CD4-positive, alpha-beta memory T cell (primary cell): ENCODE results near the gene HNRNPC. TPM values are rescaled to one million over a fixed set of nuclear protein-coding genes. Genes with fewer than 3 reads are reported as not detected.
A peak's percentile ranks its signal among the peaks of the same experiment; 100 is the strongest.

ENCODE experiments used
- CTCF ChIA-PET: fragments of 350-600 bp; sonication (Branson Sonifier 250); formaldehyde crosslinking; loops from one replicate; lab custom pipeline; 2021; ENCODE audit warnings: inconsistent platforms; ENCODE audit not compliant: partially characterized antibody; lab: Charles Lee
- POLR2A ChIA-PET: fragments of 350-600 bp; sonication (Branson Sonifier 250); formaldehyde crosslinking; loops from one replicate; lab custom pipeline; 2021; ENCODE audit not compliant: partially characterized antibody; lab: Charles Lee
- DNase-seq, 5 donors: peaks; one replicate each; pipeline versions ENCODE4 v3.0.0 to v3.0.0-alpha.2; 2020 to 2022; ENCODE audit warnings: mixed read lengths in 1 of 5
- H3K27ac ChIP-seq: one replicate; pipeline ENCODE4 v1.7.0; 2013; ENCODE audit warnings: low read depth, low read length
- H3K27me3 ChIP-seq: 2 replicates; pipeline ENCODE4 v1.7.0; 2013; ENCODE audit warnings: mild to moderate bottlenecking, low read length, moderate library complexity; ENCODE audit not compliant: insufficient read depth
- H3K36me3 ChIP-seq: 2 replicates; pipeline ENCODE4 v1.7.0; 2013; ENCODE audit warnings: mild to moderate bottlenecking, low read length, moderate library complexity; ENCODE audit not compliant: insufficient read depth
- H3K4me1 ChIP-seq: 2 replicates; pipeline ENCODE4 v1.7.0; 2013; ENCODE audit warnings: mild to moderate bottlenecking, low read length, moderate library complexity; ENCODE audit not compliant: insufficient read depth
- H3K4me3 ChIP-seq, 2 donors: one replicate each; pipeline ENCODE4 v1.7.0; 2013; ENCODE audit warnings: low read length in 2 of 2, mild to moderate bottlenecking in 1 of 2
- H3K9me3 ChIP-seq, 2 donors: one replicate each; pipeline ENCODE4 v1.7.0; 2013; ENCODE audit warnings: low read length in 2 of 2, control low read depth in 1 of 2; ENCODE audit not compliant: control insufficient read depth in 1 of 2
- H3K27ac Mint-ChIP-seq, 7 donors: one replicate each; pipeline ENCODE4 v1.8.0; 2020 to 2021; ENCODE audit warnings: mixed read lengths in 7 of 7, mild to moderate bottlenecking in 6 of 7, inconsistent platforms in 3 of 7, moderate library complexity in 3 of 7
- H3K27me3 Mint-ChIP-seq, 2 donors: one replicate each; pipeline ENCODE4 v1.8.0; 2020 to 2021; ENCODE audit warnings: mixed read lengths in 2 of 2
- H3K36me3 Mint-ChIP-seq, 2 donors: one replicate each; pipeline ENCODE4 v1.8.0; 2020 to 2021; ENCODE audit warnings: mixed read lengths in 2 of 2, inconsistent platforms in 1 of 2, mild to moderate bottlenecking in 1 of 2
- H3K4me1 Mint-ChIP-seq, 4 donors: one replicate each; pipeline ENCODE4 v1.8.0; 2020 to 2021; ENCODE audit warnings: mixed read lengths in 4 of 4, mild to moderate bottlenecking in 1 of 4
- H3K4me3 Mint-ChIP-seq, 8 donors: one replicate each; pipeline ENCODE4 v1.8.0; 2020 to 2021; ENCODE audit warnings: mixed read lengths in 8 of 8, mild to moderate bottlenecking in 7 of 8, moderate library complexity in 6 of 8, inconsistent platforms in 3 of 8
- H3K9me3 Mint-ChIP-seq, 8 donors: one replicate each; pipeline ENCODE4 v1.8.0; 2020 to 2021; ENCODE audit warnings: mixed read lengths in 8 of 8, mild to moderate bottlenecking in 5 of 8, inconsistent platforms in 3 of 8, moderate library complexity in 1 of 8
- intact Hi-C: fragments of 100-400 bp; cut with micrococcal nuclease; formaldehyde crosslinking; loops from one replicate; pipeline ENCODE4 v1.15.1; 2023
- polyA plus RNA-seq, 2 donors: library from polyadenylated mRNA; unstranded; fragments of 300-500 nt; fragmentation: Illumina TruSeq; gene quantifications; one replicate each; pipeline ENCODE4 v1.2.3, GENCODE V29; 2021
- total RNA-seq, 2 experiments: library from RNA; stranded (reverse); gene quantifications; one replicate each; pipeline ENCODE4 v1.2.3, GENCODE V29; 2021

The HNRNPC gene
- total and polyA plus RNA-seq, 4 experiments from 2014 or later: 538 to 1,178 (median 622) TPM

DNA sequence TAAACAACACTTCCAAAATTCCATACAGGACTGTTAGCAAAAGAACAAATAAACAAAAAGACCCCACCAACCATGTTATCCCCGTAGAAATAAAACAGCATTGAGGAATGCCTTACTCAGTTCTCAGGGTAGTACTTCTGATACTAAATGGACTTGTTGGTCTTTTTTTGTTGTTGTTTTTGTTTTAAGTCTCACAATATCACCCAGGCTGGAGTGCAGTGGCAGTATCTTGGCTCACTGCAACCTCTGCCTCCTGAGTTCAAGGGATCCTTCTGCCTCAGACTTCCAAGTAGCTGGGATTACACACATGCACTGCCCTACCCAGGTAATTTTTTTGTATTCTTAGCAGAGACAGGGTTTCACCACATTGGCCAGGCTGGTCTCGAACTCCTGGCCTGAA is 17.1 kb downstream of the HNRNPC start:
- no peaks in the 10 kb centered on the region for H3K27me3 ChIP-seq
- Mint-ChIP-seq H3K27me3 (no peaks in the 10 kb centered on the region), H3K4me3 (peak overlapping the region in 5 of 8 donors; percentile 23 to 76 (median 44)), H3K9me3 (no peaks in the 10 kb centered on the region), H3K27ac (peak overlapping the region in 3 of 7 donors; percentile 65 to 79 (median 74)), H3K36me3 (peaks cover 57 to 77% of the 10 kb centered on the region in 2 donors), H3K4me1 (peaks cover 51 to 87% (median 67%) of the 10 kb centered on the region in 4 donors)
- H3K36me3 ChIP-seq: peaks cover 33% of the 10 kb centered on the region
- intact Hi-C loops: no loop called here
- no peak for DNase-seq
- POLR2A ChIA-PET: interaction anchor here (6.4 kb wide), 1 partner anchor 13 kb away, joined by 85 read pairs; no protein-coding TSS in a partner anchor
- peaks cover 85% of the 10 kb centered on the region for H3K4me1 ChIP-seq
- H3K4me3 ChIP-seq: no peak overlapping the region
- CTCF ChIA-PET: no interaction called here
- no peak overlapping the region for H3K27ac ChIP-seq
- H3K9me3 ChIP-seq: no peaks in the 10 kb centered on the region

DNA sequence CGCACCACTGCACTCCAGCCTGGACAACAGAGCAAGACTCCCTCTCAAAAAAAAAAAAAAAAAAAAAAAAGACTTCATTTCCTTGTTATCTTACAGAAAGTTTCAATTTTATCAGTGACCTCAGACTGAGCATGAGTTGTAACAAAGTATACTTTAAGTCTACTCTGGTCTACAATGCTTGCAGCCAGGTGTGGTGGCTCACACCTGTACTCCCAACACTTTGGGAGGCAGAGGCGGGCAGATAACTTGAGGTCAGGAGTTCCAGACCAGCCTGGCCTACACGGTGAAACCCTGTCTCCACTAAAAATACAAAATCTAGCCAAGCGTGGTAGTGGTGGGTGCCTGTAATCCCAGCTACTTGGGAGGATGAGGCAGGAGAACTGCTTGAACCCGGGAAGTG is 18.0 kb downstream of the HNRNPC start:
- no peaks in the 10 kb centered on the region for H3K27me3 ChIP-seq
- intact Hi-C loops: no loop called here
- H3K9me3 ChIP-seq: no peaks in the 10 kb centered on the region
- H3K4me3 ChIP-seq: no peak overlapping the region
- H3K9me3 Mint-ChIP-seq: no peaks in the 10 kb centered on the region
- H3K27ac ChIP-seq: no peak overlapping the region
- peaks cover 85% of the 10 kb centered on the region for H3K4me1 ChIP-seq
- H3K36me3 Mint-ChIP-seq: peaks cover 55 to 76% of the 10 kb centered on the region in 2 donors
- H3K27ac Mint-ChIP-seq: peak overlapping the region in 1 of 7 donors; percentile 79
- peak overlapping the region in 4 of 8 donors; percentile 20 to 56 (median 26) for H3K4me3 Mint-ChIP-seq
- H3K27me3 Mint-ChIP-seq: no peaks in the 10 kb centered on the region
- DNase-seq: no peak
- POLR2A ChIA-PET: no interaction called here
- peaks cover 32% of the 10 kb centered on the region for H3K36me3 ChIP-seq
- peaks cover 48 to 87% (median 66%) of the 10 kb centered on the region in 4 donors for H3K4me1 Mint-ChIP-seq
- CTCF ChIA-PET: no interaction called here

DNA sequence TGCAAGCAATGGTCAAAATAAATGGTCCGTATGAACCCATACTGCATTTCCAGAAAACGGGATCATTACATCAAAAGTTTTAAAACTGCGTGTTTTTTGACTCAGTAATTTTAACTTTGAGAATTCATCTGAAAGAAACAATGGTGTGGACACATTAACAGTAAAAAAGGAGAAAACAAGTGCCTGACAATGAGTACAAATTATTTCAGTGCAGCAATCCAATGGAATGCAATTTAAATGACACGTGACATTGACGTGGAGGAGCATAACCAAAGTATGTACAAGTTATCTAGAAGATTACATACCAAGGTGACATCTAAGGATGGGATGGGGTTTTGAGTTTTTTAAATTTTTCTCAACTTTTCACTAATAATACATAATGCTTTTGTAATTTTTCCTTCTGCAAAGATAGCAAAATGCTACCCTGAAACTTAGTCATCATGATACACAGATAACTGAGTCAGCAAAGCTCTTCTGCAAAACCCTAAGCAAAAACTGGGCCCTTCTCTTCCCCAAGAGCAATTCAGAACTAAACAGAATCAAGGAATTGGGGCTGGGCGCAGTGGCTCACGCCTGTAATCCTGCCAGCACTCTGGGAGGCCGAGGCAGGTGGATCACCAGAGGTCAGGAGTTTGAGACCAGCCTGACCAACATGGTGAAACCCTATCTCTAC is 20.4 kb downstream of the HNRNPC start:
- Histone ChIP-seq H3K4me3 (no peak overlapping the region), H3K27ac (no peak overlapping the region), H3K9me3 (no peaks in the 10 kb centered on the region), H3K36me3 (peaks cover 25% of the 10 kb centered on the region), H3K27me3 (no peaks in the 10 kb centered on the region), H3K4me1 (peaks cover 80% of the 10 kb centered on the region)
- ChIA-PET CTCF (no interaction called here), POLR2A (no interaction called here)
- H3K4me1 Mint-ChIP-seq: peaks cover 43 to 82% (median 62%) of the 10 kb centered on the region in 4 donors
- H3K27ac Mint-ChIP-seq: peak overlapping the region in 5 of 7 donors; percentile 3 to 79 (median 60)
- H3K4me3 Mint-ChIP-seq: peak overlapping the region in 4 of 8 donors; percentile 2 to 37 (median 28)
- no peak for DNase-seq
- intact Hi-C loops: no loop called here
- H3K27me3 Mint-ChIP-seq: no peaks in the 10 kb centered on the region
- peaks cover 55 to 75% of the 10 kb centered on the region in 2 donors for H3K36me3 Mint-ChIP-seq
- H3K9me3 Mint-ChIP-seq: no peaks in the 10 kb centered on the region

DNA sequence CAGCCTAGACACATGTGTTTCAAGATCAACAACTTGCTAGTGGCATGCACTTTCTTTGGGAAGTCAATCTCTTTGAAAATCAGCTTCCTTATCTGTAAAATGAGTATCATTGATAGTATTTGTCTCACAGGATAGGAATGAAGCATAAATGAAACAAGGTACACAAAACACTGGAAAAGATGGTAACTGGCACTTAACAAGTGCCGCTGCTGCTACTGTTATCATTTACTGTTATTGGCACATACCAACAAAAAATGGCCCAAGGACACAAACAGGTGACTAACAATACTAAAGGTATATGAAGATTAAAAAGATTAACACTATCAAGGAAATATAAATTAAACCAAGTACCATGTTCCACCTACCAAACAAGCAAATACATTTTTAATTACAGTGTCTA is 20.9 kb downstream of the HNRNPC start:
- Histone ChIP-seq H3K36me3 (peaks cover 28% of the 10 kb centered on the region), H3K9me3 (no peaks in the 10 kb centered on the region), H3K27me3 (no peaks in the 10 kb centered on the region), H3K4me1 (peaks cover 77% of the 10 kb centered on the region), H3K4me3 (no peak overlapping the region), H3K27ac (no peak overlapping the region)
- Mint-ChIP-seq H3K27me3 (no peaks in the 10 kb centered on the region), H3K27ac (peak overlapping the region in 5 of 7 donors; percentile 3 to 79 (median 44)), H3K4me1 (peaks cover 45 to 81% (median 59%) of the 10 kb centered on the region in 4 donors), H3K9me3 (no peaks in the 10 kb centered on the region), H3K36me3 (peaks cover 55 to 75% of the 10 kb centered on the region in 2 donors), H3K4me3 (peak overlapping the region in 6 of 8 donors; percentile 4 to 62 (median 26))
- intact Hi-C loops: no loop called here
- CTCF ChIA-PET: no interaction called here
- POLR2A ChIA-PET: interaction anchor here (2.1 kb wide), 1 partner anchor 16 kb away, joined by 7 read pairs; no protein-coding TSS in a partner anchor
- DNase-seq: no peak

DNA sequence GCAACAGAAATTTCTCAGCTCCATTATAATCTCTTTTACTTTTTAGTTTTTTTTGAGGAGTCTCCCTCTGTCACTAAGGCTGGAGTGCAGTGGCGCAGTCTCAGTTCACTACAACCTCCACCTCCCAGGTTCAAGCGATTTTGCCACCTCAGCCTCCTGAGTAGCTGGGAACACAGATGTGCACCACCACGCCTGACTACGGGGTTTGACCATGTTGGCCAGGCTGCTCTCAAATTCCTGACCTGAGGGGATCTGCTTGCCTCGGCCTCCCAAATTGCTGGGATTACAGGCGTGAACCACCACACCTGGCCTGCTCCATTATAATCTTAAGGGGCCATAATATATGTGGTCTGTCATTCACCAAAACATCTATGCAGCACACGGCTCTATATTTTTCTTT is 23.4 kb downstream of the HNRNPC start:
- H3K4me3 ChIP-seq: no peak overlapping the region
- H3K9me3 Mint-ChIP-seq: peaks cover 0 to 2% (median 0%) of the 10 kb centered on the region in 8 donors
- POLR2A ChIA-PET: interaction anchor here (0.6 to 1.5 kb wide), 3 partner anchors 8 to 188 kb away, joined by 3 to 5 read pairs (median 4); no protein-coding TSS in a partner anchor
- H3K27me3 Mint-ChIP-seq: no peaks in the 10 kb centered on the region
- H3K27ac Mint-ChIP-seq: peak overlapping the region in 4 of 7 donors; percentile 15 to 76 (median 50)
- H3K36me3 Mint-ChIP-seq: peaks cover 43 to 77% of the 10 kb centered on the region in 2 donors
- no peaks in the 10 kb centered on the region for H3K9me3 ChIP-seq
- H3K36me3 ChIP-seq: peaks cover 31% of the 10 kb centered on the region
- intact Hi-C loops: no loop called here
- DNase-seq: no peak
- peaks cover 81% of the 10 kb centered on the region for H3K4me1 ChIP-seq
- H3K27ac ChIP-seq: no peak overlapping the region
- CTCF ChIA-PET: interaction anchor here (1.9 to 2.4 kb wide), 3 partner anchors 10 to 14 kb away, joined by 6 to 10 read pairs (median 7); no protein-coding TSS in a partner anchor
- H3K4me1 Mint-ChIP-seq: peaks cover 45 to 90% (median 64%) of the 10 kb centered on the region in 4 donors
- no peaks in the 10 kb centered on the region for H3K27me3 ChIP-seq
- peak overlapping the region in 1 of 8 donors; percentile 11 for H3K4me3 Mint-ChIP-seq

DNA sequence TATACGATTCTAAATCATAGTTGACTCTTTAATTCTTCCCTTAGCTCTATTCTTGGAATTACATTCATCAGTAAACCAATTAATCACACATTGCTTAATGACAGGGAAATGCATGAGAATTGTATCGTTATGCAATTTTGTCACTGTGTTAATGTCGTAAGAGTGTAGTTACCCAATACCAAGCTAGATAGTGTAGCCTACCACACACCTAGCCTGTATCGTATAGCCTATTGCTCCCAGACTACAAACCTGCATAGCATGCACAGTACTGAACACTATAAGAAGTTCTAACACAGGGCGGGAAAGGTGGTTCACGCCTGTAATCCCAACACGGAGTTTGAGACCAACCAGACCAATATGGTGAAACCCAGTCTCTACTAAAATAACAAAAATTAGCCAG is 24.7 kb downstream of the HNRNPC start:
- ChIA-PET CTCF (interaction anchor here (1.5 to 1.9 kb wide), 2 partner anchors 11 to 16 kb away, joined by 6 to 7 read pairs; no protein-coding TSS in a partner anchor), POLR2A (interaction anchor here (0.6 to 1.7 kb wide), 4 partner anchors 9 to 270 kb away, joined by 3 to 5 read pairs (median 4); no protein-coding TSS in a partner anchor)
- Mint-ChIP-seq H3K27me3 (no peaks in the 10 kb centered on the region), H3K4me3 (peak overlapping the region in 3 of 8 donors; percentile 7 to 38 (median 7)), H3K9me3 (peaks cover 0 to 2% (median 0%) of the 10 kb centered on the region in 8 donors), H3K27ac (peak overlapping the region in 3 of 7 donors; percentile 42 to 70 (median 52)), H3K4me1 (peaks cover 42 to 91% (median 60%) of the 10 kb centered on the region in 4 donors), H3K36me3 (peaks cover 30 to 71% of the 10 kb centered on the region in 2 donors)
- intact Hi-C loops: no loop called here
- no peak for DNase-seq
- H3K27ac ChIP-seq: no peak overlapping the region
- no peak overlapping the region for H3K4me3 ChIP-seq
- peaks cover 20% of the 10 kb centered on the region for H3K36me3 ChIP-seq
- no peaks in the 10 kb centered on the region for H3K27me3 ChIP-seq
- H3K4me1 ChIP-seq: peaks cover 83% of the 10 kb centered on the region
- H3K9me3 ChIP-seq: no peaks in the 10 kb centered on the region
